ENCODE results near the gene LDB3. TPM values are rescaled to one million over a fixed set of nuclear protein-coding genes. Genes with fewer than 3 reads are reported as not detected.
"Not testable (repeated sequence)": the region's sequence is repeated elsewhere in the genome, so short reads cannot be mapped to it uniquely, and the experiment has no call there.

LDB3 gene
- total RNA-seq, 3 donors from 2014 or later: 0.96 to 22.7 (median 3.2) TPM

DNA sequence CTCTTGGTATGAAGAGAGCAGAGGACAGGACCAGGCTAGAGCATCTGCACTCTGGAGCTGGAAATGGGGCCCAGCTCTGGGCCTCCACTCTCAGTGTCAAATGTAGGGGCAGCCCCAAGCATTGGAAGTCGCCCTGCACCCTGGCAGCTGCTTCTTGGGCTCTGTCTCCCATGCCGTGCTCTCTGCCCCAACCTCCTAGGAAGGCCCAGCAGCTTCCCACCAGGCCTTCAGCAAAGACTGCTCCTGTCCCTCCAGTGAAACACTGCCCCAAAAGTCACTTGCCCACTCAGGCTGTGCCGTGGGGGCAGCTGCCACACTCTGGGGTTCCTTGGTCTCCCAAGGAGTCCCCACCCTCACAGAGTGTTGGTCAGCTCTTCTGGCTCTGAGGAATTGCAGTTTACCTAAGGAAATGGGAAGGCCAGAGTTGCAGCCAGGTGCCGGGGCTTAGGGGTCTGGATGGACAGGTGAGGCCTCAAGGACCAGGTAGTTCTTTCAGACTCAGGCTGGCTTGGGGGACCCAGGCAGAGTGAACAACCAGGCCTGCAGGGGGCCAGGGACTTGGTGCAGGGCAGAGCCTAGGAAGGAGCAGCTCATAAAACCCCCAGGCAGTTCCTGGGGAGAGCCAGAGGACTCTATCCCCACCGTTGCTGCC, 23.4 kb upstream of the LDB3 start:
- intact Hi-C loops (cut with DNase I, micrococcal nuclease): no loop called here
- H3K36me3 ChIP-seq (ENCODE audit: low read depth): no peaks in the 10 kb centered on the region
- no peaks in the 10 kb centered on the region for H3K9me3 ChIP-seq
- no peak for DNase-seq
- H3K4me3 ChIP-seq: no peak overlapping the region
- no peak for ATAC-seq
- peaks cover 12% of the 10 kb centered on the region for H3K4me1 ChIP-seq (ENCODE audit: low read depth)
- TF ChIP-seq, protein P1, sequence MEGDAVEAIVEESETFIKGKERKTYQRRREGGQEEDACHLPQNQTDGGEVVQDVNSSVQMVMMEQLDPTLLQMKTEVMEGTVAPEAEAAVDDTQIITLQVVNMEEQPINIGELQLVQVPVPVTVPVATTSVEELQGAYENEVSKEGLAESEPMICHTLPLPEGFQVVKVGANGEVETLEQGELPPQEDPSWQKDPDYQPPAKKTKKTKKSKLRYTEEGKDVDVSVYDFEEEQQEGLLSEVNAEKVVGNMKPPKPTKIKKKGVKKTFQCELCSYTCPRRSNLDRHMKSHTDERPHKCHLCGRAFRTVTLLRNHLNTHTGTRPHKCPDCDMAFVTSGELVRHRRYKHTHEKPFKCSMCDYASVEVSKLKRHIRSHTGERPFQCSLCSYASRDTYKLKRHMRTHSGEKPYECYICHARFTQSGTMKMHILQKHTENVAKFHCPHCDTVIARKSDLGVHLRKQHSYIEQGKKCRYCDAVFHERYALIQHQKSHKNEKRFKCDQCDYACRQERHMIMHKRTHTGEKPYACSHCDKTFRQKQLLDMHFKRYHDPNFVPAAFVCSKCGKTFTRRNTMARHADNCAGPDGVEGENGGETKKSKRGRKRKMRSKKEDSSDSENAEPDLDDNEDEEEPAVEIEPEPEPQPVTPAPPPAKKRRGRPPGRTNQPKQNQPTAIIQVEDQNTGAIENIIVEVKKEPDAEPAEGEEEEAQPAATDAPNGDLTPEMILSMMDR (IDR thresholded peaks at IDR 0.05): no peak

DNA sequence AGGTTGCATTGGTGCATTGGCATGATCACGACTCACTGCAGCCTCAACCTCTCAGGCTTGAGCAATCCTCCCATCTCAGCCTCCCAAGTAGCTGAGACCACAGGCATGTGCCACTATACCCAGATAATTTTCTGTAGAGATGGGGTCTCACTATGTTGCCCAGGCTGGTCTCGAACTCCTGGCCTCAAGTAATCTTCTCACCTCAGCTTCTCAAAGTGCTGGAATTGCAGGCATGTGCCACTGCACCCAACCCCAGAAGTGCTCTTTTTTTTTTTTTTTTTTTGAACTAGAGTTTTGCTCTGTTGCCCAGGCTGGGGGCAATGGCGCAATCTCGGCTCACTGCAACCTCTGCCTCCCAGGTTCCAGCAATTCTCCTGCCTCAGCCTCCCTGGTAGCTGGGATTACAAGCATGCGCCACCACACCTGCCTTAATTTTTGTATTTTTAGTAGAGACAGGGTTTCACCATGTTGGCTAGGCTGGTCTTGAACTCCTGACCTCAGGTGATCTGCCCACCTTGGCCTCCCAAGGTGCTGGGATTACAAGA, 22.6 kb upstream of the LDB3 start:
- H3K4me3 ChIP-seq; ATAC-seq; H3K9me3 ChIP-seq; DNase-seq; intact Hi-C loops (cut with DNase I, micrococcal nuclease); H3K36me3 ChIP-seq (ENCODE audit: low read depth): not testable (repeated sequence)
- H3K4me1 ChIP-seq (ENCODE audit: low read depth): peaks cover 12% of the 10 kb centered on the region

DNA sequence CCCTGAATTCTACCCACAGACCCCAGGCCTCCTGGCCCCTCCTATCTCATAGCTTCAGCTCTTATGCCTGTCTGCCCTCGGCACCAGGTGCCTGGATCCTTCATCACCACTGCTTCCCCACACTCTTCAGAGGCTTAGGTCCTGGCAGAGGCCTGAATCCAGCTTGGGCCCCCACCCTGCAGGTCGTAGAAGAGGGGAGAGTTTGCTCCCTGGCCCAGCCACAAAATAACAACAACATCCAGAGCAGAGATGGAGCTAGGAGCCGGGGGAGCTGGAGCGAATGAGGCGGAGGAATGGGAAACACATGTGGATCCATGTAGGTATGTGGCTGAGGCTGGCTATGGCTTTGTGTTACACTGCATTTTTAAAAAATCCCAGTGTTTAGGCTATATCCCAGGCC, 21.8 kb upstream of the LDB3 start:
- H3K36me3 ChIP-seq (ENCODE audit: low read depth): no peaks in the 10 kb centered on the region
- H3K9me3 ChIP-seq: no peaks in the 10 kb centered on the region
- H3K4me1 ChIP-seq (ENCODE audit: low read depth): peaks cover 12% of the 10 kb centered on the region
- no peak overlapping the region for H3K4me3 ChIP-seq
- intact Hi-C loops (cut with DNase I, micrococcal nuclease): no loop called here
- TF ChIP-seq, protein P1 (IDR thresholded peaks at IDR 0.05): no peak
- no peak for DNase-seq
- no peak for ATAC-seq

DNA sequence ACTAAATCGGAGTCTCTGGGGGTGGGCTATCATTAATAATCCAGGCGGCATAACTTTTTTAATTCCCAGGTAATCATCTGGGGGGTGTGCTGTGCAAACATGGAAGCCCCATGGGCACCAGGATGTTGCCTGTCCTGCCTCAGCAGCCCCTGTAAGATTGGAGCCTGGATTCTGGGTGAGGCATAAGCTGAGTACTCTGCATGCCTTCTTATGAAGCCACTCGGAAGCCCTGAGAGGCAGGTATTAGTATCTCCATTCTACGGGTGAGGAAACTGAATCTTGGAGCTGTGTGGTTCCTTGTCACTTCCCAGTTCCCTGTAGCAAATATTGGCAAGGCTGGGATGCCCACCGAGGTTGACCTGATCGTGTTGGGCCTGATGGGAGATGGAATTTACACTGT, 21.4 kb upstream of the LDB3 start:
- DNase-seq: no peak
- Histone ChIP-seq H3K36me3 (ENCODE audit: low read depth) (no peaks in the 10 kb centered on the region), H3K9me3 (no peaks in the 10 kb centered on the region), H3K4me3 (no peak overlapping the region), H3K4me1 (ENCODE audit: low read depth) (peaks cover 12% of the 10 kb centered on the region)
- no peak for ATAC-seq
- TF ChIP-seq, protein P1 (IDR thresholded peaks at IDR 0.05): no peak
- intact Hi-C loops (cut with DNase I, micrococcal nuclease): no loop called here

DNA sequence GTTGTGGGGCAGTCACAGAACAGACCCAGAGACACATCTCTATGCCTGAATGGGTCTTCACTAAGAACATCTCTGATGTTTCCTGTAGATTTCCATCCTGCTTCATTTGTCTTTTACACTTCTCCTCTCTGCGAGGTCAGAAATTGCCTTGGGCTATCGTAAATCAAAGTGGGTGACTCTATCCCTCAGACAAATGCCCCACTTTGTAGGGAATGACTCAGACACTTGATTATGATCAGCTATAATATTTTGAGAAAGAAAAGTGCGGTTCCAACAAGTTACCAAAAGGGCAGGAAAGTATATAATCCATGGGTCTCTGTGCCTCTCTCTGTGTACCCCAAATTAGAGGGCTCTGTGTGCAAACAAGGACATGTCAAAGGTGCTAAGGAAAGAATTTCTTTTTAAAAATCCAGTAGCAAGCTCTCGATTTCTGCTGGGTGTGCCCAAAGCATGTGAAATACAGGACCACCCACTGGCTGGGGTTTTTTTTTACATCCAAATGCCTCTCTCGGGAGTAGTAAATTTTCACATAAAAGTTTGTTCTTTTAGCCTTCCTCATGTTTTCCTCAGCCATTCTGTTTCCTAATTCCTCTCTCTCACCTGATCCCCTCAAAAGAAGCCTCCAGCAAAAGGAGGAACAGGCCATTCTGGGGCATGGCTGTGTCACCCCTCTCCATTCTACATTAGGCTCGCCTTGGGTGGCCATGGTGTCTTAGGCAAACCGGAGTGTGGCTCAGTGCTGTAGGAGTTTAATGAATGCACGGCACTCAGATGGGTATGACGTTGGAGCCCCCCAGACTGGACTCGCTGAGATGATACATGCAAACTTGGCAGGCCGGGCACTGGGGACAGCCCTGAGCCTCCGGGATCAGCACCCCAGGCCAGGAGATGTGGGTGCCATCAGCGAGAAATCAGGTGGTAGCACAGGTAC, 20.3 kb upstream of the LDB3 start:
- TF ChIP-seq, protein P1 (IDR thresholded peaks at IDR 0.05): no peak
- no peaks in the 10 kb centered on the region for H3K36me3 ChIP-seq (ENCODE audit: low read depth)
- ATAC-seq: no peak
- no peak overlapping the region for H3K4me3 ChIP-seq
- H3K4me1 ChIP-seq (ENCODE audit: low read depth): peaks cover 12% of the 10 kb centered on the region
- H3K9me3 ChIP-seq: no peaks in the 10 kb centered on the region
- no peak for DNase-seq
- intact Hi-C loops (cut with DNase I, micrococcal nuclease): no loop called here
